NB4 (cell line): ENCODE data around the gene HOXC4.

Source experiments
- DNase-seq: peaks from one replicate; pipeline ENCODE4 v3.0.0; 2010; ENCODE audit warnings: low read depth
- H3K4me3 ChIP-seq: one replicate; pipeline ENCODE4 v1.5.1; 2011; ENCODE audit warnings: mild to moderate bottlenecking, low read depth, low read length, moderate library complexity
- CTCF ChIP-seq: IDR thresholded peaks from one replicate; pipeline ENCODE4 v1.5.1; 2012; ENCODE audit warnings: low read depth, low read length
- MAX ChIP-seq: IDR thresholded peaks from 2 replicates; pipeline ENCODE4 v1.6.1; 2011; ENCODE audit warnings: low read depth, low read length
- MYC ChIP-seq: IDR thresholded peaks from 2 replicates; pipeline ENCODE4 v1.6.1; 2011; ENCODE audit warnings: low read depth, low read length
- POLR2A ChIP-seq: IDR thresholded peaks from 2 replicates; pipeline ENCODE4 v1.6.1; 2011; ENCODE audit warnings: mild to moderate bottlenecking; ENCODE audit not compliant: insufficient read length; ENCODE audit errors: extremely low read depth

HOXC4 gene

GRCh38 chr12:54033106-54033979, 20.3 kb upstream of the HOXC4 start:
- peak; percentile 43 for DNase-seq
- TF ChIP-seq POLR2A (no peak), CTCF (no peak), MYC (no peak), MAX (no peak)
- no peak overlapping the region for H3K4me3 ChIP-seq

- no peak overlapping the region for H3K4me3 ChIP-seq
- TF ChIP-seq POLR2A, result no peak
- TF ChIP-seq CTCF, result no peak
- DNase-seq, result peak; percentile 37
Measured at GRCh38 chr12:54033980-54034784, 19.5 kb upstream of the HOXC4 start.

GRCh38 chr12:54034785-54035310, 18.8 kb upstream of the HOXC4 start:
- DNase-seq, result no peak
- no peak overlapping the region for H3K4me3 ChIP-seq
- no peak for TF ChIP-seq CTCF
- no peak for TF ChIP-seq POLR2A
- TF ChIP-seq MYC, result no peak
- TF ChIP-seq MAX, result no peak

GRCh38 chr12:54035568-54036264, 17.9 kb upstream of the HOXC4 start:
- H3K4me3 ChIP-seq, result no peak overlapping the region
- no peak for TF ChIP-seq MAX
- no peak for TF ChIP-seq POLR2A
- no peak for TF ChIP-seq CTCF
- no peak for TF ChIP-seq MYC
- no peak for DNase-seq

GRCh38 chr12:54036620-54037359, 16.8 kb upstream of the HOXC4 start:
- DNase-seq, result peak; percentile 83
- H3K4me3 ChIP-seq, result no peak overlapping the region
- TF ChIP-seq CTCF (peak; percentile 37), POLR2A (no peak), MYC (no peak), MAX (0 out of 2 replicates have a peak, but pooled peaks have one; percentile 14)
